Peyer's patch (tissue), 4 donors: Measurements from ENCODE around the gene PCED1B. TPM values are rescaled to one million over a fixed set of nuclear protein-coding genes. Genes with fewer than 3 reads are reported as not detected.

ENCODE experiments used
- DNase-seq, 3 donors: peaks; one replicate each; pipeline ENCODE4 v3.0.0-alpha.2; 2017 to 2019
- H3K27ac ChIP-seq, 4 donors: fragments of 200-600 bp; sonication (generic); one replicate each; pipeline ENCODE4 v1.5.1; 2016 to 2019
- H3K27me3 ChIP-seq, 2 donors: fragments of 200-600 bp; sonication (generic); one replicate each; pipeline ENCODE4 v1.5.1; 2019
- H3K36me3 ChIP-seq, 3 donors: fragments of 200-600 bp; sonication (generic); one replicate each; pipeline ENCODE4 v1.5.1; 2016 to 2019
- H3K4me1 ChIP-seq, 4 donors: fragments of 200-600 bp; sonication (generic); one replicate each; pipeline ENCODE4 v1.5.1; 2016 to 2019
- H3K4me3 ChIP-seq, 4 donors: fragments of 200-600 bp; sonication (generic); 1 replicate in 3 of 4; 2 replicates in 1 of 4; pipeline ENCODE4 v1.5.1; 2016 to 2019; ENCODE audit warnings: mild to moderate bottlenecking in 1 of 4
- H3K9me3 ChIP-seq, 4 donors: fragments of 200-600 bp; sonication (generic); one replicate each; pipeline ENCODE4 v1.5.1; 2016 to 2019; ENCODE audit warnings: mild to moderate bottlenecking in 1 of 4
- CTCF ChIP-seq, 6 experiments: fragments of 450-650 bp in 4 of 6; fragments of 200-600 bp in 2 of 6; sonication (generic) in 1 of 6; IDR thresholded peaks; one replicate each; pipeline ENCODE4 v1.5.1; 2017 to 2019; ENCODE audit warnings: antibody characterized with exemption in 6 of 6, mild to moderate bottlenecking in 3 of 6, moderate library complexity in 1 of 6
- POLR2A ChIP-seq, 2 donors: fragments of 450-650 bp; IDR thresholded peaks; one replicate each; pipeline ENCODE4 v1.5.1; 2017; ENCODE audit warnings: antibody characterized with exemption in 2 of 2, mild to moderate bottlenecking in 2 of 2, moderate library complexity in 2 of 2
- total RNA-seq, 4 donors: library from RNA; depleted of rRNA; stranded (reverse); fragments of >200 nt; gene quantifications; one replicate each; pipeline ENCODE4 v1.1.0, GENCODE V29; 2016

PCED1B gene
- total RNA-seq, 4 donors from 2014 or later = 1.9 to 11.6 (median 2.3) TPM; not detected in 1

GRCh38 chr12:47077206-47078085 is 2.0 kb upstream of the PCED1B start:
- DNase-seq = no peak
- H3K36me3 ChIP-seq = no peaks in the 10 kb centered on the region
- H3K4me3 ChIP-seq = peak overlapping the region in 2 of 4 donors; percentile 10 to 85
- TF ChIP-seq POLR2A (IDR thresholded peaks at IDR 0.05) (no peak), CTCF (IDR thresholded peaks at IDR 0.05) (no peak)
- H3K9me3 ChIP-seq = no peaks in the 10 kb centered on the region
- peaks cover 0 to 3% (median 0%) of the 10 kb centered on the region in 4 donors for H3K4me1 ChIP-seq
- peak overlapping the region in 1 of 4 donors; percentile 1 for H3K27ac ChIP-seq
- no peaks in the 10 kb centered on the region for H3K27me3 ChIP-seq

- Histone ChIP-seq H3K4me1 (peaks cover 0 to 3% (median 0%) of the 10 kb centered on the region in 4 donors), H3K27ac (peak overlapping the region in 1 of 4 donors; percentile 86), H3K4me3 (peak overlapping the region in 2 of 4 donors; percentile 10 to 85), H3K36me3 (no peaks in the 10 kb centered on the region), H3K27me3 (no peaks in the 10 kb centered on the region), H3K9me3 (no peaks in the 10 kb centered on the region)
- no peak for DNase-seq
- TF ChIP-seq CTCF (IDR thresholded peaks at IDR 0.05) = no peak
- no peak for TF ChIP-seq POLR2A (IDR thresholded peaks at IDR 0.05)
Measured at GRCh38 chr12:47078086-47078395, 1.4 kb upstream of the PCED1B start.

- TF ChIP-seq POLR2A (IDR thresholded peaks at IDR 0.05) (no peak), CTCF (IDR thresholded peaks at IDR 0.05) (no peak)
- Histone ChIP-seq H3K9me3 (no peaks in the 10 kb centered on the region), H3K27me3 (no peaks in the 10 kb centered on the region), H3K4me3 (peak overlapping the region; percentile 59 to 85 (median 81)), H3K36me3 (no peaks in the 10 kb centered on the region), H3K4me1 (peaks cover 0 to 3% (median 0%) of the 10 kb centered on the region in 4 donors), H3K27ac (peak overlapping the region; percentile 75 to 92 (median 88))
- peak in 2 of 3 donors; percentile 60 to 71 for DNase-seq
Measured at GRCh38 chr12:47078733-47079467, 521 bp upstream of the PCED1B start.

- Histone ChIP-seq H3K27ac (peak overlapping the region; percentile 75 to 92 (median 88)), H3K4me3 (peak overlapping the region; percentile 59 to 85 (median 81)), H3K4me1 (peaks cover 0 to 6% (median 2%) of the 10 kb centered on the region in 4 donors), H3K27me3 (no peaks in the 10 kb centered on the region), H3K9me3 (no peaks in the 10 kb centered on the region), H3K36me3 (no peaks in the 10 kb centered on the region)
- TF ChIP-seq CTCF (IDR thresholded peaks at IDR 0.05) (no peak), POLR2A (IDR thresholded peaks at IDR 0.05) (no peak)
- DNase-seq = peak; percentile 42 to 69 (median 62)
Measured at GRCh38 chr12:47079981-47080724, 732 bp downstream of the PCED1B start.
